HG02943 (cell line): ENCODE measurements around the gene NETO1.

Experiments
- ATAC-seq: cut with Tn5 transposase; IDR thresholded peaks from one replicate; pipeline ENCODE4 v1.9.1; 2021; ENCODE audit warnings: mild to moderate bottlenecking, low read depth, moderate library complexity; ENCODE audit not compliant: unreplicated experiment

The NETO1 gene

GRCh38 chr18:72738136-72738535, 129.7 kb downstream of the NETO1 start:
- ATAC-seq = no peak

GRCh38 chr18:72727776-72728175, 140.0 kb downstream of the NETO1 start:
- no peak for ATAC-seq

GRCh38 chr18:72727038-72727655, 140.6 kb downstream of the NETO1 start:
- no peak for ATAC-seq

- ATAC-seq = no peak
These were observed 141.6 kb downstream of the NETO1 start for GRCh38 chr18:72726201-72726600.

GRCh38 chr18:72721330-72721729, 146.5 kb downstream of the NETO1 start:
- no peak for ATAC-seq

DNA sequence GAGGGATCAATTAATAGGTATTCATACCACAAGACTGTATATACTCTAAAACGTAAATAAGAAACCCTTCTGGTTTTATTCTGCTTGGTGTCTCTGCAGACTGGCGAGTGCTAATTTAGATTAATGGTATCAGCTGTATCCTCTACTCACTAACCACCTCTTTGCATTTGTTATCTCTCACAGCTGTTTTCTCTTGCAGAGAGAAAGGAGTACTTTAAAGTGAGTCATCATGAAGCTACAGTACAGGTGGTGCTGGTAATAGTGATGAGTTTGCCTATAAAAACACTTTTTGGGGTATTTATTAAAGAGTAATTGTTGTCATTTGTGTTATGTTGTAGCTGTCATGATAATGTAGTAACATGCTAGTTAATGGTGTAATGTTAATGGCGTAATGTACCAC, 147.7 kb downstream of the NETO1 start:
- no peak for ATAC-seq

DNA sequence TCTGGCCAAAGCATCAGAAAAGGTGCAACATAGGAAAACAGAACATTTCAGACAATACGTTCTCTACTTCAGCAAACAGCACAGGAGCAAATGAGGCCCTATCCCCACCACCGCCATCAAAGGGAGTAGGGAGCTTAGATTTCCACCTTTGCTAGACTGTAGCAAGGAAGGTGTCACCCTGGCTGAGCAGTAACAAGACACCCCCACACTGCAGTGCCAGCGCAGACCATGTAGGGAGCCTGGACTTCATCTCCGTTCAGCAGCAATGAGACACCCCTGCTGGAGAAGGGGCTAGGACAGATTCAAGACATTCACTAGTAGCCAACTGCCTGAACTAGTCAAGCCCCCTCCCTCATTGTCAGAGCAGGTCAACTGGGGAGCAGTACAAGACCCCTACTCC, 163.6 kb downstream of the NETO1 start:
- no peak for ATAC-seq

DNA sequence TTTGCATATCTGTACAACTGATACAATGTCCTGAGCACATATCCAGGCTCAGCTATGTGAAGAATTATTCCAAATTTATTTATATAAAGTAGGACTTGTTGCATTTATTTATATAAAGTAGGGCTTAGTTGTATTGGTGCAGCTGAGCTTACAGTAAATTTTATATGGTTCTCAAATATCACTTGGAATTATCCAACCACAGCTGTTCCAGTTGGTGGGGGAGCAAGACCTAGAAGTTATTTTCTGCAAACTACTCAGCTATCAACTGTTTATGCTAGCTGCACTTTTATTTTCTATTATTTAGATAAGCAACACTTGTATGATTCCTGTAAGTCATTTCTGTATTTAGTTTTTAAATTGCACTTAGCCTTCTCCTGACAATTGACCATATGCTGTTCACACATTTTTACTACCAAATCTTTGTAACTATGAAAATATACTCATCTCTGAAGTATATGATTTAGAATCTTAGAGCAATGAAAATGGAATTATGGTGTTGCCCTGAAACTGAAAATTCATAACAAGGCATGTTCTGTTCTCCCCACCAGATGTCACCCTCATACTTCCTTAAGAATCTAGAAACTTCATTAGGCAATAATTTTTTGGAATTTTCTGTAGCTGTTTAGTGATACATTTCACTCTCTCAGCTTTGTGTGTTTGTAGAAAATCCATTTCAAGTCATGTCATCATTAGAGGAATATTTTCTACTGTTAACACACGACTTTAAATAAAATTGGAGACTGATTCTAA, 166.7 kb downstream of the NETO1 start:
- ATAC-seq = no peak

DNA sequence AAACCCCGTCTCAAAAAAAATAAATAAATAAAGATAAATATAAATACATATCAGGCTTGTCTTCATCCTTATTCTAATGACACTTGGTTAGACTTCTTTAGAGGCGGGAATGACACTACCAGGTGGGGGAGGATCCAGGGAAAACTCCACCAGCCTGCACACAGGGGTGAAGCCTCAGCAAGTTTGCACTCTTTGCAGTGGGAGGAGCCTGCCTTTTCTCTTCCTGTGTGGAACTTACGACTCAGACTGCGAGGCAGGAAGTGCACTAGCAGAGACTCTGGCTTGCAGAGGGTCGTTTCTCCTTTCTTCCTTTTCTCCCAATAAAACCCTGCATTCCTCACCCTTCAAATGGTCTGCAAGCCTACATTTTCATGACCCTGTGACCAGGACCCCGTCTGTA, 170.1 kb downstream of the NETO1 start:
- no peak for ATAC-seq

DNA sequence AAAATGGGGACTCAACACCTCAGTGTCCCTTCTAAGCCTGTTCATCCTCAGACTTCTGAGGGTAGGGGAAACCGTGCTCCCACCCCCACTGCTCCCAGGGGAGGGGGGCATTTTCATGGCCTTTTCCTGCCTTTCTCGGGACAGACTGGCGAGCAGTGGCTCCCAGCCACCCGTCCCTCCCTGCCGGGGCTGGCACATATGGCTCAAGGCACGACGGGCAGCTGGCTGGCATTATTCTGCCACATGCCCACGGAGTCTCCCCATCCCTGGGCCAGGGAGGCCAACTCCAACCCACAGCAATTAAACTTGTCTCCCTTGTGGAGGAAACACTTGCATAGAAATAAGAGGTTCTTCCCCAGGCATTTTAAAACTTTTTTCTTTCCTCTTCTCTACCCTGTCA, 175.2 kb downstream of the NETO1 start:
- ATAC-seq = no peak
